Keratinocyte (primary cell): ENCODE data around the gene SLA2.

Source experiments
- CTCF ChIP-seq, 3 experiments: IDR thresholded peaks in 1 of 3; conservative IDR thresholded peaks in 1 of 3; optimal IDR thresholded peaks in 1 of 3; 2 replicates in 2 of 3; 3 replicates in 1 of 3; pipeline versions ENCODE3 to v1.5.1; 2011; ENCODE audit warnings: low read length in 3 of 3, mild to moderate bottlenecking in 3 of 3, moderate library complexity in 2 of 3, control low read depth in 1 of 3, inconsistent platforms in 1 of 3; ENCODE audit not compliant: insufficient read depth in 2 of 3; ENCODE audit errors: extremely low read depth in 1 of 3
- EZH2 ChIP-seq: IDR thresholded peaks from one replicate; pipeline ENCODE4 v1.6.1; 2012; ENCODE audit warnings: inconsistent platforms, mild to moderate bottlenecking, low read length, moderate library complexity

DNA sequence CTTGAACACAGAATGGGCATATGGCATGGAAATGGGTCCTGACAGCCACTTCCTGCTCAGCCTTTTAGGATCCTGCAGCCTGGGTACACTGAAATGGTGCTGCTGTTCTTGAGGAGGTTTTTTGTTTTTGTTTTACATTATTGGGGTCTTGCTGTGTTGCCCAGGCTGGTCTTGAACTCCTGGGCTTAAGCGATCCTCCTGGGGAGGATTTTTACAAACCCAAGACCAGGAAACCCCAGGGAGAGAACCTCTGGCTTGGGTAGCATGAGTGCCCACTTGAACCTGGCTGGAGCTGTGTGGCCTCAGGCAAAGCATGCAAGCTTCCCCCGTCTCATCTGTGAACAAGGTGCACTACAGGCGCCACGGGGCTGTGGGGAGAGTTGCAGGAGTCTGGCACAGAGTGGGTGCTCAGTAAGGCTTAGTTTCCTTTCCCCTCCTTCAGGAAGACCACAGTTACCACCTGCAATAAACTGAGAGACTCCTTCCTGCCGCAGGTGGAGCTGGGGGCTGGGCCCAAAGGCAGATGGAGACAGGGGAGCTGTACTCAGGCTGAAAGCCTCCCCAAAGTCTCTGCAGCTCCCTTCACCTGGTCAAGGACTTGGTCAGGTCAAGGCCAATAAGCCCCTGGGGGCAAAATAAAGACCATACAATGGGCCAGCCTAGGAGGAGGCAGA, 1.8 kb downstream of the SLA2 start:
- TF ChIP-seq CTCF (optimal IDR thresholded peaks at IDR 0.05 in 1 of 3, IDR thresholded peaks at IDR 0.05 in 1 of 3, conservative IDR thresholded peaks at IDR 0.05 in 1 of 3; ENCODE audit: extremely low read depth in 1 of 3, insufficient read depth in 2 of 3, low read length in 3 of 3) (no peak), EZH2 (no peak)
